Non-pigmented ciliary epithelial cell (primary cell): ENCODE measurements around the gene HOXA9.

Source experiments
- DNase-seq: peaks from one replicate; pipeline ENCODE4 v3.0.0-alpha.2; 2010; ENCODE audit warnings: low read depth

The HOXA9 gene

GRCh38 chr7:27188386-27189294 lies 23.3 kb upstream of the HOXA9 start:
- DNase-seq, result no peak

DNA sequence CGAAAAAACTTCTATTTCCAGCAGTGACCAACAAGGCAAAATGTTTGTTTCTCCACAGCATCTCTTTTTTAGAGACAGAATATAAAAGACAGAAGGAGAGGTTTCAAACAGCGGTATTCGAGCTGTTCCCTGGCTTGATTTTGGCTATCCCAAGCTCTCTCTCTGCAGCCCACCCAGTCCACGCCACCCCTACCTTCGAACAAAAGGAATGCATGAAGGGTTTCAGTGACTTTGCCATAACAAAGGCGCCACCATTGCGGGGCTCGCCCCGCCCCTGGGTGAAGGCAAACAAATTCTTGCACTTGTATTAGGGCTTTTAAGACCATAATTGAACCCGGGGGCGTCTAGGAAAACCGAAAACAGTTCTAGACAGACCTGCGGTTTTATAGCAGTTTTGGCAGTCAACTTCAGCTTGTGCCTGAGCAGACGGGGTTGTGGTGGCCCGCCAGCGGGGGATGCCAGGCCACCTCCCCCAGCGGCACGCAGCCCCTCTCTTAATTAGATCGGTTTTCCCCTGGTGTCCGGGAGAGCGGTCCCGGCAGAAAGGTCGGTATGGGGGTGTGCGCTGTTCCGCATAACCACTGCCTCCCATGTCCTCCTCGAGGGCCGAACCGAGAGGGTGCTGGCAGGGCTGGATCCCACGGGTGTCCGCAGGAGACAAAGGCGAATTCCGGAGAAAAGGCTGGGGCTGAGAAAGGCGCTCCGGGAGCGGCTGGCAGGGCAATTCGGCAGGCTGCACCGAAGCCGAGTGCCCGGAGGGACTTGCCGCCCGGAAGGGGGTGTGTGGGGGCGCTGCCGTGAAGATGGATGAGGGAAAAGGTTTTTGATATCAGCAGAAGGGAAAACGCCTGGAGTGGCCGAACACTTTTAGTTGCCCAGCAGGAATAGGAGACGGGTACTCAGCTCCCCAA lies 22.4 kb upstream of the HOXA9 start:
- DNase-seq, result no peak

DNA sequence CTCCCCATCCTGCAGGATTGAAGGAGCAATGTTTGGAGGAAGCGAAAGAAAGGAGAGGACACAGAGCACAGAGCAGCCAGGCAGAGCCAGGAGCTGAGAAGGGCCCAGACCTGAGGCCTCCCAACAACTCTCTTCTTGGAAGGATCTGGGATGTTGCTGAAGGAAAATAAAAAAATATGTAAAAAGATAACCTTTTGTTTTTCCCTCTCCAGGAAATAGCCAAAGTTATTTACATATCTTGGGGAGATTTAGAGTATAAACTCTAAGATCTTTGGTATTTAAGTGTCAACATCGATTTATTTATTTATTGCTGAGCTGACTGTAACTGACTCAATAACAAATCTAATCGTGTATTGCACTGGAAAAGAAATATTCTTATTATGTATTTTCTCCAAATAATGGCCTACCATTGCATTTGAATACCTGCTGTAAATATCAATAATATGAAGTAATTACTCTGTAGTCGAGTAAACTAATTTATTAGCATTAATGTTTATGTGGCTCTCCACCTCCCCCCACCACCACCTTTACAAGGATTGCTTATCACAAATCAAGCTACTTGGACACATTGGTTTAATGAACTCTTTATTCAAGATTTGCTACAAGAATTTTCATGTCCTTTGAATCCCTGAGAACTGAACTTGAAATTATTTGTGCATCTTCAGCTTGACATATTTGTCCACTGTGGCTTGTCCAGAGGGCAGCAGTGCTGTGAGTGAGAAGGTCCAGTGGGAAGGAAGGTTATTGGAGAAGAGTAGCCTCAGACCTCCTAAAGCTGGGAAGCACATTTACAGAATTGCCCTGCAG lies 21.5 kb upstream of the HOXA9 start:
- DNase-seq, result no peak

DNA sequence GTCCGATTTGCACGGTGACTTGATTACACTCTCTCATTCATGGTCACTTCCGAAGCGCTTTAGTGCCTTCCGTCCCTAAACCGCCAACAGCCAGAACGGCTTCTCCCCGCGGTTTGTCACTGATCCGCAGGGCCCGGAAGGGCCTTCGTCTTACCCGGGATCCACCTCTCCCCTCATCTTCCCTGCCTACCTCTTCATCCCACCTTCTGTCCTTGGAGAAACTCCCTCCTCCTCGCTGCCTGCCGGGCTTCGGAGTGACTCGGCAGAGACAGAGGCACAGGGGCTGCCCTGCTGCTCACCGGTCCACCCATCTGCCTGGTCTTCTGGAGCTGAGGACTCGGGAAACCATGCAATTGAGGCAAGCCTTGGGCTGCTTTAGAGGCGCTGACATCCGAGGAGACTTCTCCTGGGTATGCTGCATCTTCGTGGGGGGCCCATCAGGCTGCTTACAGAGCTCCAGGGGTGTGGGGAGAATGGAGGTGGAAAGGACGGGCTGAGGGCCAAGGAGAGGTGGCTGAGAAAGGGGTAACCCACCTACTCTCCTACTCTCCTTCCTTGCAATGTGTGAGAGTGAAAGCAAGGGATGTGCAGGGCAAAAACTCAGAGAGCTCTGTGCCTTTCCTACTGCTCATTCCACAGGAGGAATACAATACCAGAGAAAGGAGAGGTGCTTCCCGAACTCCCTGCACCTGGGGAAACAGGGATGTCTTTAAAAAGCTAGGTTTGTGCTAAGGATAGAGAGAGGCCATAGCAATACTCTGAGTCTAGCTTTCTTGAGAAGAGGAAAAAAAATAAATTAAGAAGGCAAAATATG lies 20.7 kb upstream of the HOXA9 start:
- DNase-seq, result no peak

- DNase-seq, result no peak
These were observed 19.9 kb upstream of the HOXA9 start, which contains the start of gene HOXA11 for GRCh38 chr7:27185013-27185853. Gene HOXA11, minus strand, starts transcription at chr7:27185232. Its CDS starts 88 bp downstream, at chr7:27185144.

DNA sequence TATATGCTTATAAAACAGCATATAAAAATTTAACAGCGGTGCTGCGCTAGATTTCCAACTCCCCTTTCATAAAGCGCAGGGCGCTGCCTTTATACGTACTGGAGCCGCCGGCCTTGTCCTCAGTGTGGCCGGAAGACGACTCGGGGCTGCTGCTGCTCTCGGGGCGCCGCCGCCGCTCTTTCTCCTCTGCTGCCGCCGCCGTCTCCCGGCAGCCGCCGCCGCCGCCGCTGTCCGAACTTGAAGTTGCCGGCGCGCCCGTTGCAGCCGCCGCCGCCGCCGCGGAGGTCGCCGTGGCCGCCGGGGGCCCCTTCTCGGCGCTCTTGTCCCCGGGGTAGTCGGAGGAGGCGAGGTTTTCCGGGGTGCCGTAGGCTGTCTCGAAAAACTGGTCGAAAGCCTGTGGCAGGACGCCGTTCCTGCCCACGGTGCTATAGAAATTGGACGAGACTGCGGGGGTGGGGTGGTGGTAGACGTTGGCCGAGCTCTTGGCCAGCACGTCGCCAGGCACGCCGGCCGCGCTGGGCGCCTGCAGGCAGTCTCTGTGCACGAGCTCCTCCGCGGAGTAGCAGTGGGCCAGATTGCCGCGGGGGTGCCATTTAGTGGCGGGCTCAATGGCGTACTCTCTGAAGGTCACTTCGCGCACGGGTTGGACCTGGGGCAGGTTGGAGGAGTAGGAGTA lies 19.1 kb upstream of the HOXA9 start:
- DNase-seq, result no peak

GRCh38 chr7:27183682-27184336 lies 18.5 kb upstream of the HOXA9 start:
- no peak for DNase-seq

DNA sequence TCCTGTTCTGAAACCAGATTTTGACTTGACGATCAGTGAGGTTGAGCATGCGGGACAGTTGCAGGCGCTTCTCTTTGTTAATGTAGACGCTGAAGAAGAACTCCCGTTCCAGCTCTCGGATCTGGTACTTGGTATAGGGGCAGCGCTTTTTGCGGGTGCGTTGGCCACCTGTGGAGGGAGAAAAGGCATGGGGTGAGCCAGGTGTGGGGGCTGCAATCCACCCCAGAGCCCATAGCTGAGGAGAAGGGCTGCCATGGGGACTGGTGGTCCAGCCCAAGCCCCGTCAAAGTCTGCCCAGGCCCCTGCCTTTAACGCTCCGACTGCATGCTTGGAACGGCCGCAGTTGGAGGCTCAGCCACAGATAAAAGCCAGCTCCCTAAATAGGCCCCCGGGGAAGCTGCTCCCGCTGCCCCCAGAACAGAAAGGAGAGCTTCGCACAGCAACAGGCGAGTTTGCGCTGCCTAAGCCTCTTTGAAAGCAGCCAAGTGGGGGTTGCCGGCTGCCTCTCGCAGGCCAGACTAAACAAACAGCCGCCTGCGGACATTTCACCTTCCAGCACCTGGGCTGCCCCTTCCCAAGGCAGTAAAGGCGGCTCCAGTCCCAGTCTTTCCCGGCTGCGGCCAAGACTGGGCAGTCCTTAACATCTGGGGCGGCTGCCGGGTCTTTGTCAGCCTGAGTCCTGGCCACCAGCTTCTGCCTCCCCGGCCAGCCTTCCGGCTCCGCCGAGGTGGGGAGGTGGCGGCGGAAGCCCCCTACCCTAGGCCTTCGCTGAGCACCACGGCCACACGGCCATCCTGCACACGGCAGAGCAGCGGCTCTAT lies 17.7 kb upstream of the HOXA9 start:
- no peak for DNase-seq

DNA sequence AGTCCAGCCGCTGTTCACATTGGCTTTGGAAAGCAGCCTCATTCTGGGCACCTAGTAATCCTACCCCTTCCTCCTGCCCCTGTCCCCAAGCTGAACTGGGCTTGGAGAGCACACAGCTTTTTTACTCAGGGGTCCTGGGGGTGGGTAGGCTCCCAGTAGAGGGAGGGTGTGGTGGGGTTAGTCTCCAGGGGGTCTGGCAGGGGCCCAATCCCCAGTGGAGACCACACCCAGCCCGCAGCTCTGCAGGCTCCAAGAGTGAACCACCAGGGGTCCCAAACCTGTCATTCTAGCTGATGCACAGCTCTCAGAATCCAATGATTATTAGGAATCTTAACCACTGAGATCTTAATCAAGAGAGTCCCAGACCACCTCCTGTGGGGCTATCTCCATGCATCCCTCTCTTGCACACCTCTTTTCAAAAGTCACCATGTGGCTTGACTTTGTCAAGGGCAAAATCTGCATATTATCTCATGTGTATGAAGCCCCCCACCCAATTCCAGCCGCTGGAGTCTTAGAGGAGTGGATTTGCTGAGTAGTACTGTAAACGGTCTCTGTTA lies 17.0 kb upstream of the HOXA9 start:
- no peak for DNase-seq

GRCh38 chr7:27181795-27182275 lies 16.5 kb upstream of the HOXA9 start:
- DNase-seq, result no peak

GRCh38 chr7:27180431-27181420 lies 15.4 kb upstream of the HOXA9 start:
- DNase-seq, result no peak

DNA sequence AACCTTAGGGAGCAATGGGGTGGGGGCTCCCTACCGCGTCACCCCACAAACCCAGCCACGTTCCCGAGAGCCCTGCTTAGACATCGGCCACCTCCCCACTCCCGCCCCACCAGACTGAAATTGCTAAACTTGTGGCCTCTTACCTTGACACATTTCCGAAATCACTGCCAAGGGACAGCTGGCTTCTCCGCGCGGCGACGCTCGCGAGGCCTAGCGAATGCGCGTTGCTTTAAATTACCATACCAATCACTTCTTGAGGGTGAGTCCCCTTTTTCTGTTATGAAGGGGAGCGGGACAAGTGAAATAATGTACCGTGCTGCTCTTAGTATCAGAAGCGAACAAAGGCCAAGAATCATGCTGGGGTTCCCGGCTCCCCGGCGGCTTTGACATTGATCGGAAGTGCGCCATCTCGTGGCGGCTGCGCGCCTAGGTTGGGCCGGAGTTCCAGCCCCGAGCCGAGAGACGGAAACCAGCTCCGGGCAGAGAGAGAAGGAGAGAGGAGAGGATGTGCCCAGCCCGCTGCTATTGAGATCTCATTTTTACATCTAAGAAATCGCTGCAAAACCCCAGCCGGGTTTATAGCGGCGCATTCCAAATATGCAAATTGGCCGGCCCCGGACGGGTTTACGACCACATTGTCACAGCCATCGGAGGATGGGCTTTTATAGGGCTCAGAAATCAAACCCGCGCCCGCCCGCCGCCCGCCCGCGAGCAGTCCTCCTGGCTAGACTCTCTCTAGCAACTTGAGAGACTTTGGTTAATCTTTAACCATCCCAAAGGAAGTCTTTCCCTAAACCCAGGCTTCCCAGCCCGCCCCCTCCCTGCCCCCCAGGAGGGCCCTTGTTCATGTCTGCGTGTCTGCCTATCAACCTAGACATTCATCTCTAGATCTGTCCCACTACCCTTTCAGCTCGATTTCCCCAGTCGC lies 14.4 kb upstream of the HOXA9 start:
- DNase-seq, result no peak

DNA sequence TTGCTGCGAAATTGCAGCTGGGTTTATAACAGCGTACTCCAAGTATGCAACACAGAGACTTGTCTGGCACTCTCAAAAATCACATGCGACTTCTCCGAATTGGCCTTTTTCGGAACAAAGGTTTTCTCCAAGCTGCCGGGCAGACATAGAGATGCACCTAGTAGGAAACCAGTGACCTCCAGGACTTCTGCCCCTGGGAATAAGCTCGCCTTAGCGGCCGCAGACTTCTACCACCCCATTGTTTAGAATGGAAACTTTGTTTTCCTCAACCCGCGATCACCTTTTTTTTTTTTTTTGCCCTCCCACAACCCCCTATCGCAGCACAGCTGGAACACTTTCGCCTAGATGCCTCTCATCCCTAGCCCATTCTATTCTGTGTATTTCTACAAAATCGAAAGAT lies 13.7 kb upstream of the HOXA9 start:
- DNase-seq, result no peak

DNA sequence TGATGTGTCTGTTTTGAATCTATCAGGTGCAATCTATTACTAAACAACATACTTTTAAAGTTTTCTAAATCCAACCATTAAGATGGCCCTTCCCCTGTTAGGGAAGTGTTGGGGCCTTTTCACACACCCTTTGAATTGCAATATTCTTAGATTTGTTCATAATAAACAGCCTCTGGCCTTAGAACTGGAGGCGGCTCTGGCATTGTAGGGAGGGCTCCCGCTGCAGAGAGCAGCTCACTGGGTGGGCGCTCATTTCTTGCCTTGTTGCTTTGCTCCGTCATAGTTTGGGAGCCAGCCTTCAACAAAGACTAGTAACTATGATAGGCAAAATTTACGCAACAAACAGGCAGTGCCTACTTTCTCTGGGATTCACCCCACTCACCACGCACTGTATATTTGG lies 13.0 kb upstream of the HOXA9 start:
- no peak for DNase-seq

GRCh38 chr7:27177795-27178320 lies 12.5 kb upstream of the HOXA9 start:
- DNase-seq, result no peak
